GM19328 (cell line): ENCODE results near the gene BCL2L1.

Experiments
- ATAC-seq: cut with Tn5 transposase; IDR thresholded peaks from one replicate; pipeline ENCODE4 v1.9.1; 2021; ENCODE audit warnings: mild to moderate bottlenecking, moderate library complexity; ENCODE audit not compliant: unreplicated experiment

BCL2L1 gene

DNA sequence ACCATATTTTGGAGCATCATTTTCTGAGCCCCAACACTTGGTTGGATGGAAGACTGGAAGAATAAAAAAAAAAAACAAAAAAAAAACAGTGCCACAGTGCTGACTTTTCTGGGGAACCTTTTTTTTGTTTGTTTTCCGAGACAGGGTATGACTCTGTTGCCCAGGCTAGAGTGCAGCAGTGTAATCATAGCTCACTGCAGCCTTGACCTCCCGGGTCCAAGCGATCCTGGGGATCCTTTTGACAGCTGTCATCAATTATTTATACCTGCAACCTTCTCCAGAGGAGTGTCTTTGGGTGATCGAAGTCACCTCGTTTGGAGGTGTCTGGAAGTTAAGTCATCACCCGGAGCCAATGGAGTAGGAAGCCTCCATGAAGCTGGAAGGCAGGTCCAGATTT is 8.7 kb upstream of the BCL2L1 start:
- ATAC-seq: no peak

DNA sequence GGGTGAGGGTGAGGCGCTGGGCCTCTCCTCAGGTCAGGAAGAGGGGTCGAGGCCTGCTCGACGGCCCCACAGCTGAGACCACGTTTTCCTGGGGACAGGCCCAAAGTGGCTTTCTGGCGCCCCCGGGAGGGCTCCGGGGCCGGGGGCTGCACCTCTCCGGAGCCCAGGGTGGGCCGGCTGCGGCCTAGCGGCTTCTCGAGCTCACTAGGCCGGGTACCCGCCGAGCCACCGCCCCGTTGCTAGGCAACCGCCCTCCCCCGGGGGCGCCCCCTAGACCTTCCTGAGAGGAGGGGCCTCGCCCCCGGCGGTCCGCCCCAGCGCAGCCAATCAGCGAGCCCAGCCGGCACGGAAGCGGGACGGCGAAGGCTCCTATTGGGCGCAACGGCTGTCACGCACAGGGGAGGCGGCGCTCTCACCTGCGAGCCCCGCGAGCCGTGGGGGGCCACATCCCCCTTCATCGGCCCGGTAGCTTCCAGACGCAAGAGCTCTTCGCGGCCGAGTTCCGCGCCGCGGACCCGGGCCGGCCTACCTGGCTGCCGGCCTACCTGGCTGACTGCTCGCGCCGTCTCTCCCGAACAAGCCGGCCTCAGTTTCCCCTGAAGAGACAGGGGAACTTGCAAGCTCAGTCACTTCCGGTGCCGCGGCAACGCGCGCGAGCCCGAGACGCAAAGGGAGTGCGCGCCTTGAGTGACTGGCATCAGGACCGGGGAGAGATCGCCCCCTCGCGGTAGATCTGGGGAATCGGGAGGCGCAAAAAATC is 831 bp upstream of the BCL2L1 start:
- ATAC-seq: peak; percentile 90

DNA sequence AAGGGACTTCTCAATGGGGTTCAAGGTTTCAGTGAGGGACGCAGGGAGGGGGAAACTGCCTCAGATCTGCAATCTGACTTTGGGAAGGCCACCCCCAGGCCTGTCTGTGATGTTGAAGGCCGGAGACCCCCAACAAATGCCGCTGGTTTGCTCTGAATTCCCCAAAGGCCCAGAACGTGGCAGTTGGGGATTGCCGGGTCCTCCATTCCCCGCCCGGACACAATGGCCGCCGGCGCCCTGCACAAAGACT is 326 bp upstream of the BCL2L1 start:
- no peak for ATAC-seq

DNA sequence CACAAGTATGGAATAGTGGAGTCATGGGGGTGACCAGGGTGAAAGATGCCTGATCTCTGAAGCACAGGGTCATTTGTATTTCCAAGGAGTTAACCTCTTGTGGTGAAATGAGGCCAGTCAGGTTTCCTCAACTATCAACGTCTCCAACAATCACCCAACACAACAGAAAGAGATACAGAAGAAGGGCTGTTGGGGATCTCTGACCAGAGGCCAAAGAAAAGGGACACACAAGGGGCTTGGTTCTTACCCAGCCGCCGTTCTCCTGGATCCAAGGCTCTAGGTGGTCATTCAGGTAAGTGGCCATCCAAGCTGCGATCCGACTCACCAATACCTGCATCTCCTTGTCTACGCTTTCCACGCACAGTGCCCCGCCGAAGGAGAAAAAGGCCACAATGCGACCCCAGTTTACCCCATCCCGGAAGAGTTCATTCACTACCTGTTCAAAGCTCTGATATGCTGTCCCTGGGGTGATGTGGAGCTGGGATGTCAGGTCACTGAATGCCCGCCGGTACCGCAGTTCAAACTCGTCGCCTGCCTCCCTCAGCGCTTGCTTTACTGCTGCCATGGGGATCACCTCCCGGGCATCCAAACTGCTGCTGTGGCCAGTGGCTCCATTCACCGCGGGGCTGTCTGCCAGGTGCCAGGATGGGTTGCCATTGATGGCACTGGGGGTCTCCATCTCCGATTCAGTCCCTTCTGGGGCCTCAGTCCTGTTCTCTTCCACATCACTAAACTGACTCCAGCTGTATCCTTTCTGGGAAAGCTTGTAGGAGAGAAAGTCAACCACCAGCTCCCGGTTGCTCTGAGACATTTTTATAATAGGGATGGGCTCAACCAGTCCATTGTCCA is 1.0 kb downstream of the BCL2L1 start:
- ATAC-seq: no peak

DNA sequence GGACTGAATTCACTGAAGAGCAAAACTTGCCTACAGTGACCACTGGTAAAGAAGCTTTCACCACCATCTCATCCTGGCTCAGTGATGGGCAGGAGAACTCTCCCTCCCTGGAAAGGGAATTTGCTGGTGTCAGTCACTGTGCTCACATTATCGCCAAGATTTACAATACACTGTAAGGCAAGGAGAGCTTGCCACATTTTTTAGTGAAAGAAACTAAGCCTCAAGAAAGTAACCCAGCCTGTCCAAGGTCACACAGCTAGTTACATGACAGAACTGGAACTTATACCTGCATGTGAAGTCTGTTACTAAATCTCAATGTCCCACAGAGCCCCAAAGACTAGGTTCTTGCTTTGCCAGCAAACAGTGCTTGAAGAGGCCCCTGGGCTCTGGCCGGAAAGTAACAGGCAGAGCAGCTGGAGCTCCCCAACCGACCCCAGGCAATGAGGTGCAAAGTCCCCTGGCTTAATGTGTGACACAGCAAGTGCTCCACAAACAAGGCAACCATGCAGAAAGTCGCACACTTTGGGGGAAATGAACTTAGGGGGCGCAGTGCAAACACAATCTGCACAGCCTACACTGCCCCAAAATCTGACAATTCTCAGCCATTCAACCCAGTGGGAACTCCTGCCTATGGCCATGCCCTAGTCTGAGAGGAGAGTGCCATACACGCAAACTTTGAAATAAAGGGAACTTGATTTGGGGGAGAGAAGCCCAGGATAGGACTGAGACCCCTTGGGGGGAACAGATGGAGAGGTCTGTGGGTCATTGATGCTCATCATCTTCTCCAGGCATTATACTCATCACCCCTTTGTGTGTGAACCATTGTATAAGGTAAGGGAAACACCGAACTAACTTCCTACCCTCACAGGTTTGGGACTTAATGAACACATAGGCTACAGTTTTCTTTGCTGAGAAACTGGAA is 1.9 kb downstream of the BCL2L1 start:
- ATAC-seq: no peak

DNA sequence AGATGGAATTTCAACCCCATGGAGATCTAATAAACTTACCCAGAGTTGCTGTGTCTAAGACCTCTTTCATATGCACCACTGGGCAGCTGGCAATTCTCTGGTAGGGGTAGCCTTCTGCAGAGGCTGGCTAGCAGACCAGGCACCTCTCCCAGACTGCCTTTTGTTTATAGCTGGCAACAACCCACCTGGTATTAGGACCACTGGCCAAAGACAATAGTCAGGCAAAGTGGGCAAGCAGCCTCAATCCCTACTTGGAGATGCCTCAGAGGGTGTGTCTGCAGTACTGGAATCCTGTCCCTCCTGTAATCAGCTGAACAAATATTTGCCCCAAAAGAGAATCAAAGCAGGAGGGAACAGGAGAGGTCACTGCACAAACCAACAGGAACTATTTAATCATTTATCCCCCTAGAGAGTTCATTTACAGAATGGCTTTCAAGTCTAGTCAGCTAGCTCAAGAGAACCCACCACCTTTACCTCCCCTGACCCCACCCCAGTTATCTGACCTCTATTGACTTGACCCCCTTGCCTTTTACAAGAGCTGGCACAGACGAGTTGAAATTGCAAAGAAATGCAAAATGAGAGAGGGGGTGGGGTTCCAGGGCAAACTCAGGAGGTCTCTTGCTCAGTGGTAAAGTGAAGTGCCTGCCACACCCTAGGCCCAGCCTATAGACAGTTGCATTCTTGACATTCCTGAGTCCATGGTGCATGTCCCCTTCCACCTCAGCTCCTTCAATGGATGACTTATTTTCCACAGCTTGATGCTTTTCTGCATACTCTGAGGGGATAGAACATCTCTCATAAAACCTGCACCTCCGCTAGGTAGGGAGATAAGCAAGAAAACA is 2.8 kb downstream of the BCL2L1 start:
- no peak for ATAC-seq

DNA sequence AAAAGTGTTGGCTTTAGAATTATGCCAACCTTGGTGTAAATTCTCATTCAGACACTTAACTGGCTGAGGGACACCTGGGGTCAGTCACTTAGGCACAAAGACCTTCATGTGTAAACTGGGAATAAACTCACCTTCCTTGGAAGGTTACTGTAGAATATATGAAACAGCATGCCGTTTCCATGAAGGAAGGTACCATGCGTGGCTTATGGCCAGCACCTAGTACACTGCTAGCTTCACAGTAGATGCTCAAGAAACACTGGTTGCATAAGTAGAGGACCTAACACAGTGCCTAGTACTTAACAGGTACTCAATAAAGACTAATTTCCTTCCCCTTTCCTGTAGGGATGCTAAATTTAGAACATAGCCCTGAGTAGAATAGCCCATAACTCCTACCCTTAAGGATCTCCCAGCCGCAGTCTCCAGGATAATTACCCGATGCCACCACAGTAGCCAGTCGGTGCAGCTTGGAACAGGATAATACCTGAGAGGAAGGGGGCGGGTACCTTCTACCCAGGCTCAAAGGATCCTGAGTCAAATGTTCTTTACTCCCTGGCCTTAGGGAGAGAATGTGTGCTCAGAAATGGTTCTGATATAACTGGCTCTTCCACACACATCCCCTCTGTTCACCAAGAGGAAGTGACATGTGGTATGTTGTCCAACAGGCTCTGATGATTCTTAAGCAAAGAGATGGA is 3.6 kb downstream of the BCL2L1 start:
- no peak for ATAC-seq

DNA sequence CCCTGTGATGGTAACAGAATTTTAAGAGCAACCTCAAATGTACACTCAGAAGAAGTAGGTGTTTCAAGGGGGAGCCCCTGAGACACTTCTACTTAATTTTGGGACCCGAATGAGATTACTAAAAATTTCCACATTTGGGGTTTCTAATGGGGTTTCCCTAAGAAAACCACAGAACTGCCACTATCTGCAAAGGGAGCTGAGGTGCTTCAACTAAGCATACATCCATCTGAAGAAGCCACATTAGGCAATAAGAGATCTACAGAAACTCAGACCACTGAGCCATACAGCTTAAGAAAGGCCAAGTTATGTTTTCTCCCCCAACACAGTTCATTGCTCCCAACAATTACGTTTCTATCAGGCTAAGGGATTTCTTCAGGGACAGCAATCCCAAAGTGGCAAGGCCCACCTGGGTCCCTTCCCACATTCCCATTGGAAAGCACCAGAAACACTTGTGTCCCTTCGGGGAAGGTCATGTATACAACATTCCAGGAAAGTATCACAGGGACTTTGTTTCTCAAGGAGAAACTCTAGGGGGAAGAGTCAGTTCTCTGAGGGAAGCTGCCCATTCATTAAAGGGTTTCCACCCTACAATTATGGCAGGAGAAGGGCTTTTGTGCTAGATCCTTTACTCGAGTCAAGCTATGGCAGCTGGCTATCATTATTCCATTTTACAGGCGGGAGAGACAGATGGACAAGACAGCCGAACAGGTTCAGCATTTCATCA is 5.0 kb downstream of the BCL2L1 start:
- ATAC-seq: peak; percentile 45

DNA sequence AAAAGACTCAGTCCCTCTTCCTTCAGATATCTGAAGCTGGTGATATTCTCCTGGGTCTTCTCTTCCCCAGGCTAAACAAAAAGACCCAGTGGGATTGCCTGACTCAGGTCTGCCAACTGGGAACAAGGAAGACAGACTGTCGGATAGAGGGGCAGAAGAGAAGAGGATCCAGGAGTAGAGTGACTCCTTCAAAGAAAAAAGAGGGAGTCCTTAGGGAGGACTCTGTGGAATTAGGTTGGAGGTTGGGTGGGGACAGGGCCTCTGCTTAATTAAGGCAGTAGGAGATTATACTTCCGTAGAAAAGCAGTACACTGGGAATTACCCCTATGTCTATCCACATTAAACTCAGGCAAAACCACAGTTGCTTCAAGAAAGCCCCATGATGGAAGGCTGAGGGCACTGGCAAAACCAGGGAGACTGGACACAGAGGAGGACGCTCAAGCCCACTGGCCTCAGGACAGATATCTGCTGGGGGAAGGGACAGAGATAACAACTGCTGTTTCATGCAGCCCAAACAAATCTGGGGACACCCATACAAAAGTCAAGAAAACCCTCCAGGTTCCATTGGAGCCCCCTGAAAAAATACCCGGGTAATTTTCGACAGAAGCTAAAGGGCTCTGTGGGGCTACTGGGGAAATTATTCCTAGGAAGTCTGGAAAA is 5.7 kb downstream of the BCL2L1 start:
- no peak for ATAC-seq

DNA sequence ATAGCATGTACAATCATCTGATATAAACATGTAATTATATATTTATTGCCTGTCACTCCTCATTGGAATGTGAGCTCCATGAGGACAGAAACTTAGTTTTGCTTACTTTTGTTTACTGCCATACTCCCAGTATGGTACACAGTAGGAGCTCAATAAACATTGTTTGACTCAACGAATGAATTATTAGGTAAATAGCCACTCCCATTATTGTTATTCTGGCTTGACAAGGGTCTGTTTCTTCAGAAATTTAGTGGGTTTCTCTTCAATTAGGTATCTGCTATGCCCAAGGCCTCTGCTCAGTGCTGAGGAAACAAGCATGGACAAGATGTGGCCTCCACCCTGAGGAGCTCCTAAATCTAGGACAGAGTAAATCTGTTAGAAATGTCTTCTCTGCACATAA is 6.3 kb downstream of the BCL2L1 start:
- ATAC-seq: no peak

DNA sequence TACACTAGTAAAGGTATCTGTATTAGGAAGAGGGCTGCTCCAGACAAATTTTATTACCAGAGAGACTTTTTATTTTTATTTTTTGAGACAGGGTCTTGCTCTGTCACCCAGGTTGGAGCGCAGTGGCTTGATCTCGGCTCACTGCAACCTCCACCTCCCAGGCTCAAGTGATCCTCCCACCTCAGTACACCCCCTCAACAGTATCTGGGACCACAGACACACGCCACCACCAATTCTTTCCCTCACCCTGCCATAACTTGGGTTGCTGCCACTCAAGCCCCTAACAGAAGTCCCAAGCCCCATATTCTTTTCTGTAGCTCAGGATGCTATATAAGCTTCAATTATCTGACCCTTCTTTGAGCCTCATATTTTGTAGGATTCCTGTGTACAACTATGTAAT is 6.9 kb downstream of the BCL2L1 start:
- ATAC-seq: no peak

DNA sequence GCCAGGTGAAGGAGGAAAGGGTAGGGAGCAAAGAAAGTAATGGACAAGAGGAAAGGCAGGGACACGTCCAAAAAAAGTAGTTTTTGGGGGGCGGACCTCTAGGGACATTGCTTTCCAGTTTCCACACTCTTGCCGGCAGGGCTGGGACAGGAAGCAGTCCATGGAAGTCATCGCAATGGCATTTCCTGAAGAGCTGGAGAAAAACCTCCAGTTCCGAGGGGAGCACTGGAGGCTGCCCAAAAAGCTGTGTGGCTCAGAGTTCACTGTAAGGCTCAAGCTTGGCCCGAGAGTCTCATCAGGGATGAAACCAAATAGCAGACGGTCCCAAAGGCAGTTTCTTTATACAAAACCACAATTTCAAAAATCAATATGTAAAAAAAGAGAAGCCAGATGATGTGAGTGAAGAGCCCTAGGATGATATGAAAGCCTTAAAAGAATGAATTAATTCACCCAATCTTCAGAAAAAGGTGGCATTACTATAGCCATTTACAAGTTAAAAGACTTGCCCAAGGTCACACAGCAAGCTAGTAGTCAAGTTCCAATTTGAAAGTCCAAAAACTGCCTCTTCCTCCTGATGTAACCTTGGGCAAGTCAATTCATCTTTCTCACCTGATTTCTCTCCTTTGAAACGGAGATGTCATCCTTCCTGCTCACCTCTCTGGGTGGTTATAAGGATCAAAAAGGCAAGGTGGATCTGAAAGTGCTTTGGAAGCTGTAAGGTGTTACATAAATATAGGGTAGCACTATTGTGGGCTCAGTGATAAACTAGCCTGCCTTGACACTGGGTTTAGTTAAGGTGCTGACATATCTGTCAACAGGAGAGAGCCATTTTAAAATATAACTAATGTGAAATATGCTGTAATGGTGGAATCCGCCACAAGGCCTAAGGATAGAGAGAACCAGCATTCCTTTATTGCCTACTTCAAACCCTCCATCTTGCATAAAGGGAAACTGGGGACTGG is 9.1 kb downstream of the BCL2L1 start:
- no peak for ATAC-seq

DNA sequence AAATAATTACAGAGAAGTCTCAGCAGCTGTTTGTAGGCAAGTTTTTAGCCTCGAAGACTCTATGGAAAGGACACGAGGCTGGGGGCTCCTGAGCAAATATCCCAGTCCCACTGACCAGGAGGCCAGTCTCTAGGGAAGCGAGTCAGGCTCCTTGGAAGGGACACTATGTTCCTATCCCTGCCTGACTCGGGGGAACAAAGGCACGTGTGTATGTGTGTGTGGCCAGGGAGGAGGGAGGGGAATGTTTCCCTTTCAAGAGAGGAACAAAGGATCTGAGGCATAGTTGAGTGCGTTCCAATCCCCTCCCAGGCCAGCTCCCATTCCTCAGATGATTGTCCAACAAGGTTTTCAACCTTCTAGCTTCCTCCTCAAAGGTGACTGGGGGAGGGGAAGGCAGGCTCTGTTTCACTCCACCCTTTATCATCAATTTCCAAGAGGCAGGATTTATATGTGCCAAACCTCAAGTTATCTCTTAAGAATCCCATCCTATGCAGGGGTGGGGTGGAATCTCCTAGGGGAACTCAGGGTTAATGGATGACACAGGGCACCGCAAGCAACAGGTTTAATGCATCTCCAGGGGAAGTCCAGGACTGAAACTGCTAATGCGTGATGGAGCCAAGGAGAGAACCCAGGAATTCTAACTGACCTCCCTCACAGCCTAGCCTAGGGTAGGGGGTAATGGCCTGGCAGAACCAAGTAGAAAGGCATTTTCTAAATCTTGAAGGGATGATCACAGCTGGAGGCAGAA is 9.9 kb downstream of the BCL2L1 start:
- no peak for ATAC-seq

DNA sequence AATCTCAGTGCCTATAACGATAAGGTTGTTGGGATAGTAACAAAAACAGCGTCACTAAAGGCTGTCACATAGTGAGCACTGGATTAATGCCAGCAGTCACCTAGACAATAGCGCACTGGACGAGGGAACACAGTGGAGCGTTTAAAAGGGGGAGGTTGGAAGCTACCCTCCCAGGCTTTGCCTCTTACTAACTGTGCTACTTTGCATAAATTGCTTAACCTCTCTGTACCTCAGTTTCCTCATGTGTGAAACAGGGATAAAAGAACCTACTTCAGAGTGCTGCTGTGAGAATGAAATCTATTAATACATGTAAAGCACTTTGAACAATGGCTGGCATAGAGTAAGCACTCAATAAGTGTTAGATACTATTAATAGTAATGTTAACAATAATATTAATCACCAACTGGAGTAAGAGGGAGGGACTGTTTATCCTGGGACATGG is 10.5 kb downstream of the BCL2L1 start:
- no peak for ATAC-seq

DNA sequence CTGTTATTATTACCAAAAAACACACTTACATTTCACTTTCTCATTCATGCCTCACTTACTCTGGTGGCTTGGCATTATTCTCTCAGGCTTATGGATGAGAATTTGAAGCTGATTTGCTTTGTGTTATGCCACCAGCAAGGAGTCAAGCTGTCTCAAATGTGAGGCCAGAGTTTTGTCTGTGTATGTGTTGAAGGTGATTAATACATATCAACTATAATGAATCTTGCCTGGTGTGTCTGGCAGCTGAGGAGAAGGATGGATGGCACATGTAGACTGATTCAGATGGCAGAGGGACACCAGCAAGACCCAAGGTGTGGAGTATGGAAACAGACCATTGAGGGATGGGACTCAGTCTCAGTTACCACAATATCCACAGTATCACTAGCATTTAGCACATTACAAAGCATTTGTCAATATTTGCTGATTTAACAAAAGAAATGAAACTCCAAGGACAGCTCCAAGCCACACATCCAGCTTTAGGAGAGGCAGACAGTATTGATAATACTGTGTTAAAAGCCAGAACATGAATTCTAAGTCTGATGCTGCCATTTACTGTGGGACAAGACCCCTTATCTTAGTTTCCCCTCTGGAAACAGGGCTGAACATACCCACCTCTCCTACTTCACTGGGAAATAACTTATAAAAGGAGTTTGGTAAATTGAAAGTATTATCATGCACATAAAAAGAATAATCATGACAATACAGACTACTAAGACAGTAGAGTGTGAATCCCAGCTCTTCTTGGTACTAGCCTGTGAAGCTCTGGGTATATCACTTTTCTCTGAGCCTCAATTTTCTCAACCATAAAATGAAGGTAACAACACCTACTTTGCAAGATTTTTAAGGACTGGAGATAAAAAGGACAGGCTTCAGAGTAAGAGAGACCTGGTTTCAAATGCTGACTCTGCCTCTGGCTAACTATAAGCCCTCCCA is 11.2 kb downstream of the BCL2L1 start:
- ATAC-seq: no peak
